Measurements from ENCODE around the gene KCNN3.

GRCh38 chr1:154720328-154721297, 149.5 kb downstream of the KCNN3 start:
- no peak for TF ChIP-seq DNMT1 (CRISPR knock-in tag; IDR thresholded peaks at IDR 0.05)
- TF ChIP-seq PAX8 (CRISPR knock-in tag; IDR thresholded peaks at IDR 0.05; ENCODE audit: borderline replicate concordance) = no peak
- no peak for TF ChIP-seq ZNF256 (CRISPR knock-in tag; conservative IDR thresholded peaks at IDR 0.05)
- TF ChIP-seq CBX5 (CRISPR knock-in tag; IDR thresholded peaks at IDR 0.05; ENCODE audit: borderline replicate concordance) = no peak
- no peak for TF ChIP-seq SETDB1 (CRISPR knock-in tag; IDR thresholded peaks at IDR 0.05; ENCODE audit: borderline replicate concordance)
- TF ChIP-seq GTF2F1 (IDR thresholded peaks at IDR 0.05; ENCODE audit: low read length) = no peak
- no peak for TF ChIP-seq HCFC1 (IDR thresholded peaks at IDR 0.05; ENCODE audit: low read depth, low read length)
- no peak for TF ChIP-seq EZH2 (conservative IDR thresholded peaks at IDR 0.05; ENCODE audit: low read depth, low read length)

Measured in HepG2 (cell line).